Urothelium cell line (cell line): ENCODE results near the gene SRGAP2C.
"Not testable (repeated sequence)": the region's sequence is repeated elsewhere in the genome, so short reads cannot be mapped to it uniquely, and the experiment has no call there.

Experiments used
- DNase-seq: peaks from one replicate; pipeline ENCODE4 v3.0.0; 2011; ENCODE audit warnings: low spot score, mixed read lengths
- FAIRE-seq: peaks from 2 replicates; lab custom pipeline; 2011; peaks lifted over from hg19 to GRCh38; lab: Jason Lieb, UNC

Gene SRGAP2C

GRCh38 chr1:121184290-121185127, at the start of gene SRGAP2C, which contains the start of gene FAM72B:
Gene SRGAP2C (plus strand): TSS chr1:121184975. CDS start chr1:121187447, 2,472 bp downstream.
Gene FAM72B (minus strand): TSS chr1:121184340. CDS start chr1:121183489, 851 bp downstream.
- not testable (repeated sequence) for FAIRE-seq, DNase-seq

GRCh38 chr1:121140393-121140792, 44.4 kb upstream of the SRGAP2C start:
- FAIRE-seq, DNase-seq: not testable (repeated sequence)

GRCh38 chr1:121148489-121149190, 36.1 kb upstream of the SRGAP2C start:
- not testable (repeated sequence) for DNase-seq, FAIRE-seq

- FAIRE-seq, DNase-seq: not testable (repeated sequence)
These were observed 33.5 kb upstream of the SRGAP2C start for GRCh38 chr1:121151294-121151693.

GRCh38 chr1:121152788-121153187, 32.0 kb upstream of the SRGAP2C start:
- not testable (repeated sequence) for FAIRE-seq, DNase-seq

GRCh38 chr1:121154811-121155210, 30.0 kb upstream of the SRGAP2C start:
- not testable (repeated sequence) for DNase-seq, FAIRE-seq

- DNase-seq, FAIRE-seq: not testable (repeated sequence)
These were observed 29.0 kb upstream of the SRGAP2C start for GRCh38 chr1:121155671-121156358.

GRCh38 chr1:121156958-121157603, 27.7 kb upstream of the SRGAP2C start:
- FAIRE-seq, DNase-seq: not testable (repeated sequence)

- FAIRE-seq, DNase-seq: not testable (repeated sequence)
These were observed 27.2 kb upstream of the SRGAP2C start for GRCh38 chr1:121157609-121158008.

GRCh38 chr1:121160118-121160517, 24.7 kb upstream of the SRGAP2C start:
- DNase-seq, FAIRE-seq: not testable (repeated sequence)

- FAIRE-seq, DNase-seq: not testable (repeated sequence)
These were observed 23.4 kb upstream of the SRGAP2C start for GRCh38 chr1:121161199-121161901.

GRCh38 chr1:121163850-121164757, 20.7 kb upstream of the SRGAP2C start:
- FAIRE-seq, DNase-seq: not testable (repeated sequence)

- FAIRE-seq, DNase-seq: not testable (repeated sequence)
These were observed 19.5 kb upstream of the SRGAP2C start for GRCh38 chr1:121165296-121165695.

- DNase-seq, FAIRE-seq: not testable (repeated sequence)
These were observed 17.5 kb upstream of the SRGAP2C start for GRCh38 chr1:121167225-121167738.

GRCh38 chr1:121168152-121168668, 16.6 kb upstream of the SRGAP2C start:
- FAIRE-seq, result not testable (repeated sequence)

GRCh38 chr1:121176649-121177048, 8.1 kb upstream of the SRGAP2C start:
- FAIRE-seq, DNase-seq: not testable (repeated sequence)

More at GRCh38 chr1:121168152-121168668, 16.6 kb upstream of the SRGAP2C start:
- not testable (repeated sequence) for DNase-seq

- not testable (repeated sequence) for FAIRE-seq, DNase-seq
These were observed 6.6 kb upstream of the SRGAP2C start for GRCh38 chr1:121178197-121178596.

- FAIRE-seq, DNase-seq: not testable (repeated sequence)
These were observed 908 bp upstream of the SRGAP2C start for GRCh38 chr1:121183867-121184266.
